B cell (primary cell): ENCODE data around the gene TGFB1.

Experiments used
- EZH2 ChIP-seq: IDR thresholded peaks from 2 replicates; pipeline ENCODE4 v1.6.1; 2012; ENCODE audit warnings: borderline replicate concordance, low read depth, mild to moderate bottlenecking, moderate library complexity, low read length; ENCODE audit not compliant: insufficient read depth, poor library complexity, severe bottlenecking
- TF ChIP-seq, protein P1 (sequence below): fragments of 200-600 bp; IDR thresholded peaks from one replicate; pipeline ENCODE4 v1.8.0; 2022; ENCODE audit warnings: antibody characterized with exemption, mild to moderate bottlenecking

GRCh38 chr19:41399091-41399490 lies 45.4 kb upstream of the TGFB1 start:
- TF ChIP-seq, protein P1, sequence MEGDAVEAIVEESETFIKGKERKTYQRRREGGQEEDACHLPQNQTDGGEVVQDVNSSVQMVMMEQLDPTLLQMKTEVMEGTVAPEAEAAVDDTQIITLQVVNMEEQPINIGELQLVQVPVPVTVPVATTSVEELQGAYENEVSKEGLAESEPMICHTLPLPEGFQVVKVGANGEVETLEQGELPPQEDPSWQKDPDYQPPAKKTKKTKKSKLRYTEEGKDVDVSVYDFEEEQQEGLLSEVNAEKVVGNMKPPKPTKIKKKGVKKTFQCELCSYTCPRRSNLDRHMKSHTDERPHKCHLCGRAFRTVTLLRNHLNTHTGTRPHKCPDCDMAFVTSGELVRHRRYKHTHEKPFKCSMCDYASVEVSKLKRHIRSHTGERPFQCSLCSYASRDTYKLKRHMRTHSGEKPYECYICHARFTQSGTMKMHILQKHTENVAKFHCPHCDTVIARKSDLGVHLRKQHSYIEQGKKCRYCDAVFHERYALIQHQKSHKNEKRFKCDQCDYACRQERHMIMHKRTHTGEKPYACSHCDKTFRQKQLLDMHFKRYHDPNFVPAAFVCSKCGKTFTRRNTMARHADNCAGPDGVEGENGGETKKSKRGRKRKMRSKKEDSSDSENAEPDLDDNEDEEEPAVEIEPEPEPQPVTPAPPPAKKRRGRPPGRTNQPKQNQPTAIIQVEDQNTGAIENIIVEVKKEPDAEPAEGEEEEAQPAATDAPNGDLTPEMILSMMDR, result no peak
- no peak for TF ChIP-seq EZH2
